GM08714 (cell line): ENCODE measurements around the gene ATXN8OS.

Experiments
- H3K4me3 ChIP-seq: fragments of 200-500 bp; sonication (Bioruptor generic); 2 replicates; pipeline ENCODE4 v1.5.1; 2014; ENCODE audit warnings: mild to moderate bottlenecking, low read length, inconsistent platforms
- ZNF274 ChIP-seq: IDR thresholded peaks from 2 replicates; pipeline ENCODE4 v1.6.1; 2012; ENCODE audit warnings: mild to moderate bottlenecking, low read depth, low read length

The ATXN8OS gene

GRCh38 chr13:70172946-70173597 lies 65.4 kb downstream of the ATXN8OS start:
- no peak overlapping the region for H3K4me3 ChIP-seq
- no peak for TF ChIP-seq ZNF274

- no peak for TF ChIP-seq ZNF274
- H3K4me3 ChIP-seq, result no peak overlapping the region
Measured at GRCh38 chr13:70173598-70173959, 66.0 kb downstream of the ATXN8OS start.

GRCh38 chr13:70178346-70178745 lies 70.7 kb downstream of the ATXN8OS start:
- H3K4me3 ChIP-seq, result no peak overlapping the region
- no peak for TF ChIP-seq ZNF274
